ENCODE data around the gene SYNE4. TPM values are rescaled to one million over a fixed set of nuclear protein-coding genes. Genes with fewer than 3 reads are reported as not detected.

Gene SYNE4
- total and polyA plus RNA-seq, 7 donors: 0.21 to 0.25 (median 0.23) TPM; not detected in 3

- no peak within 1 kb of the TSS for H3K27ac ChIP-seq
- WGBS, 3 donors: 2 to 5% (median 2%) methylated on average over 31 to 51 of the region's 51 CpGs
- DNase-seq: peak; percentile 61 to 80
- H3K36me3 ChIP-seq (ENCODE audit: insufficient read depth in 1 of 2, low read depth in 1 of 2): peaks cover 0 to 11% of the 10 kb centered on the region in 2 donors
- H3K4me1 ChIP-seq: peaks cover 4% of the 10 kb centered on the region
- peak in 3 of 4 donors; percentile 37 to 62 (median 60) for ATAC-seq
- peak within 1 kb of the TSS; percentile 58 for H3K4me3 ChIP-seq
- H3K27me3 ChIP-seq (ENCODE audit: insufficient read depth in 3 of 3, low read length in 2 of 3): peaks cover 0 to 12% (median 0%) of the 10 kb centered on the region in 3 donors
- intact Hi-C loops (cut with DNase I): no loop called here
- H3K9me3 ChIP-seq: no peaks in the 10 kb centered on the region
- TF ChIP-seq CTCF (IDR thresholded peaks at IDR 0.05): no peak
These were observed 23.9 kb upstream of the SYNE4 start, which contains the start of gene CLIP3 for GRCh38 chr19:36032251-36033104. CLIP3 (minus strand) TSS chr19:36032873; CDS start chr19:36032357, 516 bp downstream.

GRCh38 chr19:36031308-36031707 is 22.7 kb upstream of the SYNE4 start:
- DNase-seq: peak in 1 of 2 donors; percentile 8
- H3K27ac ChIP-seq: no peak overlapping the region
- intact Hi-C loops (cut with DNase I): no loop called here

GRCh38 chr19:36030264-36031148 is 21.9 kb upstream of the SYNE4 start:
- Histone ChIP-seq H3K27ac (no peak overlapping the region), H3K4me3 (no peak overlapping the region), H3K4me1 (peaks cover 4% of the 10 kb centered on the region), H3K36me3 (ENCODE audit: insufficient read depth in 1 of 2, low read depth in 1 of 2) (peaks cover 0 to 7% of the 10 kb centered on the region in 2 donors), H3K9me3 (no peaks in the 10 kb centered on the region), H3K27me3 (ENCODE audit: insufficient read depth in 3 of 3, low read length in 2 of 3) (peaks cover 0 to 12% (median 0%) of the 10 kb centered on the region in 3 donors)
- no peak for ATAC-seq
- peak in 1 of 2 donors; percentile 1 for DNase-seq
- WGBS, 3 donors: 63 to 66% (median 65%) methylated on average over 8 of the region's 8 CpGs
- no peak for TF ChIP-seq CTCF (IDR thresholded peaks at IDR 0.05)
- intact Hi-C loops (cut with DNase I): no loop called here

More at GRCh38 chr19:36031308-36031707, 22.7 kb upstream of the SYNE4 start:
- Histone ChIP-seq H3K4me3 (no peak overlapping the region), H3K9me3 (no peaks in the 10 kb centered on the region), H3K36me3 (ENCODE audit: insufficient read depth in 1 of 2, low read depth in 1 of 2) (peaks cover 0 to 8% of the 10 kb centered on the region in 2 donors), H3K4me1 (peaks cover 4% of the 10 kb centered on the region), H3K27me3 (ENCODE audit: insufficient read depth in 3 of 3, low read length in 2 of 3) (peaks cover 0 to 12% (median 0%) of the 10 kb centered on the region in 3 donors)
- ATAC-seq: no peak
- WGBS, 3 donors: 89 to 93% (median 93%) methylated on average over 6 of the region's 6 CpGs
- no peak for TF ChIP-seq CTCF (IDR thresholded peaks at IDR 0.05)

- Histone ChIP-seq H3K36me3 (ENCODE audit: insufficient read depth in 1 of 2, low read depth in 1 of 2) (no peaks in the 10 kb centered on the region), H3K9me3 (no peaks in the 10 kb centered on the region), H3K4me1 (peaks cover 4% of the 10 kb centered on the region), H3K27ac (no peak overlapping the region), H3K4me3 (no peak overlapping the region), H3K27me3 (ENCODE audit: insufficient read depth in 3 of 3, low read length in 2 of 3) (peaks cover 0 to 11% (median 0%) of the 10 kb centered on the region in 3 donors)
- intact Hi-C loops (cut with DNase I): no loop called here
- 67 to 79% (median 74%) methylated on average over 9 to 10 of the region's 10 CpGs for WGBS, 3 donors
- no peak for TF ChIP-seq CTCF (IDR thresholded peaks at IDR 0.05)
- no peak for ATAC-seq
- DNase-seq: no peak
These were observed 19.9 kb upstream of the SYNE4 start for GRCh38 chr19:36028313-36029041.

All from psoas muscle (tissue), 8 donors.